RWPE2 (cell line): ENCODE measurements around the gene MYL4.
"Not testable (repeated sequence)": the region's sequence is repeated elsewhere in the genome, so short reads cannot be mapped to it uniquely, and the experiment has no call there.

Source experiments
- ATAC-seq: fragments of 200-7000 bp; cut with Tn5 transposase; 3 replicates; pipeline ENCODE4 v1.9.1; 2021; ENCODE audit warnings: low read depth
- DNase-seq: peaks from one replicate; pipeline ENCODE4 v3.0.0-alpha.2; 2020; ENCODE audit warnings: low spot score
- H3K27ac ChIP-seq: fragments of 450-650 bp; 2 replicates; pipeline ENCODE4 v1.5.1; 2017; ENCODE audit warnings: mild to moderate bottlenecking; ENCODE audit not compliant: poor library complexity, severe bottlenecking
- H3K27me3 ChIP-seq: fragments of 250-450 bp; sonication (Bioruptor Pico); 2 replicates; pipeline ENCODE4 v1.5.1; 2021; ENCODE audit warnings: mild to moderate bottlenecking, moderate library complexity; ENCODE audit not compliant: insufficient read depth, poor library complexity, severe bottlenecking
- H3K36me3 ChIP-seq: fragments of 250-450 bp; sonication (Bioruptor Pico); 2 replicates; pipeline ENCODE4 v1.5.1; 2020; ENCODE audit warnings: low read depth, mild to moderate bottlenecking, moderate library complexity
- H3K4me1 ChIP-seq: fragments of 250-450 bp; sonication (Bioruptor Pico); 2 replicates; pipeline ENCODE4 v1.5.1; 2021; ENCODE audit warnings: mild to moderate bottlenecking, moderate library complexity; ENCODE audit not compliant: insufficient read depth, poor library complexity, severe bottlenecking
- H3K4me3 ChIP-seq: fragments of 250-450 bp; sonication (Bioruptor Pico); 2 replicates; pipeline ENCODE4 v1.5.1; 2021; ENCODE audit warnings: mild to moderate bottlenecking, moderate library complexity; ENCODE audit not compliant: severe bottlenecking
- H3K9me3 ChIP-seq: fragments of 250-450 bp; sonication (Bioruptor Pico); 2 replicates; pipeline ENCODE4 v1.5.1; 2021; ENCODE audit warnings: mild to moderate bottlenecking, moderate library complexity; ENCODE audit not compliant: severe bottlenecking
- CTCF ChIP-seq: fragments of 450-650 bp; IDR thresholded peaks from one replicate; pipeline ENCODE4 v1.5.1; 2017; ENCODE audit warnings: mild to moderate bottlenecking, moderate library complexity; ENCODE audit not compliant: poor library complexity, severe bottlenecking

The MYL4 gene

GRCh38 chr17:47179141-47179540, 30.0 kb upstream of the MYL4 start:
- H3K36me3 ChIP-seq, result peaks cover 93% of the 10 kb centered on the region
- H3K9me3 ChIP-seq, result no peaks in the 10 kb centered on the region
- TF ChIP-seq CTCF, result no peak
- DNase-seq (no peak), ATAC-seq (no peak)
- H3K4me3 ChIP-seq, result no peak overlapping the region
- H3K27ac ChIP-seq, result no peak overlapping the region
- peaks cover 3% of the 10 kb centered on the region for H3K4me1 ChIP-seq
- H3K27me3 ChIP-seq, result no peaks in the 10 kb centered on the region

GRCh38 chr17:47180337-47180736, 28.8 kb upstream of the MYL4 start:
- H3K36me3 ChIP-seq, result peaks cover 83% of the 10 kb centered on the region
- no peak overlapping the region for H3K27ac ChIP-seq
- H3K9me3 ChIP-seq, result no peaks in the 10 kb centered on the region
- DNase-seq (no peak), ATAC-seq (no peak)
- no peaks in the 10 kb centered on the region for H3K27me3 ChIP-seq
- TF ChIP-seq CTCF, result no peak
- peaks cover 3% of the 10 kb centered on the region for H3K4me1 ChIP-seq
- no peak overlapping the region for H3K4me3 ChIP-seq

GRCh38 chr17:47180988-47181387, 28.2 kb upstream of the MYL4 start:
- not testable (repeated sequence) for DNase-seq, ATAC-seq, H3K4me1 ChIP-seq, H3K4me3 ChIP-seq, H3K9me3 ChIP-seq, H3K27ac ChIP-seq, H3K27me3 ChIP-seq
- peaks cover 83% of the 10 kb centered on the region for H3K36me3 ChIP-seq

DNA sequence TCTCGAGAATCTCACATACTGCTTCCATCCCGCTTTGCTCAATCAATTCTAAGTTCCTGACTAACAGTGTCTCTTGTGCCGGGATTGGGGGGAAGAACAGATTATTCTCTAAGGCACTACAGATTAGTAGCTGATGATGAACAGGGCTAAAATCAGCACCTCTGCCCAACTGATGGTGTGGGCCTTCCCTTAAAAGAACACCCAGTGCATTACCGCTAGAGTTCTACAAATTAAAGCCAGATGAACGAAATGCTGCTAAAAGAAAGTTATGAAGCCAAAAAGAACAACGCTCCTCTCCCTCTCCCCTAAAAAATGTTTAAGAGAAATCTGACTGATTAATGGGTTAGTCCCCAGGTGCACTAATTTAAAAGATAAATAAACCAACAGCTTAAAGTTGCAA, 24.5 kb upstream of the MYL4 start:
- H3K27ac ChIP-seq, result no peak overlapping the region
- ATAC-seq, result no peak
- peaks cover 70% of the 10 kb centered on the region for H3K36me3 ChIP-seq
- no peaks in the 10 kb centered on the region for H3K27me3 ChIP-seq
- peaks cover 23% of the 10 kb centered on the region for H3K4me1 ChIP-seq
- TF ChIP-seq CTCF, result no peak
- no peaks in the 10 kb centered on the region for H3K9me3 ChIP-seq
- no peak overlapping the region for H3K4me3 ChIP-seq
- no peak for DNase-seq

DNA sequence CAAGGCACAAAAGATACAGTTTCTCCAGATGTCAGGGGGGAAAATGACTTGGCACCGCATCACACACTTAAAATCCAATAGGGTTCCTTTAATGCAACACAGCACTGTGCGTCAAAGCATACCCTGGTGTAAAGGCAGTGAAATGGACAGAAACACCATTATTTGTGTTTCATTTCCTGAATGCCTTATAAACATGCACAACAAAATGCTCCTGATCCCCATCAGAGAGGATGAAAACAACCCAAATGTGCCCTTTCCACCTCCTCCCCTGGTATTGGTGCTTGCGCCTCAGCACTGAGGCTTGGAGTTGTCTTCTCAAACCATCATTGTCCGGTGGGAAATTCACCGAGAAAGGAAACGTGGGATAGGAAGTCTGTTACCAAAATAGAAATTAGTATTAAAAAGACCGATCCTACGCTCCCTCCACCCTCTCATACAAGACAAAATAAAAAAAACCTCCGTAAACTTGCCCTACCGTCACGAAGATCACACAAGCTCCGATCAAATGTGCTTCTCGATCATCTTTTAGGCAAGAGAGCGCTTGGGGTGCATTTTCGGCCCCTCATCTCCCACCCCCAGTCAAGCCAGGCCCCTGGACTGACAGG, 20.8 kb upstream of the MYL4 start:
- Histone ChIP-seq H3K4me1 (peaks cover 26% of the 10 kb centered on the region), H3K4me3 (peak overlapping the region; percentile 58), H3K27ac (peak overlapping the region; percentile 71), H3K9me3 (no peaks in the 10 kb centered on the region), H3K27me3 (no peaks in the 10 kb centered on the region), H3K36me3 (peaks cover 35% of the 10 kb centered on the region)
- ATAC-seq, result peak; percentile 2; the same call in 1 of the 3 replicates
- TF ChIP-seq CTCF, result no peak
- no peak for DNase-seq
